HepG2 (cell line): ENCODE results near the gene ADCYAP1R1. TPM values are rescaled to one million over a fixed set of nuclear protein-coding genes. Genes with fewer than 3 reads are reported as not detected.

ENCODE experiments used
- ATAC-seq: fragments of 200-7000 bp; cut with Tn5 transposase; 3 replicates; pipeline ENCODE4 v1.9.1; 2020; ENCODE audit warnings: mild to moderate bottlenecking, moderate library complexity
- BruUV-seq: library from RNA; stranded (reverse); fragments of 400-500 nt; replicated peaks from 2 replicates; lab custom pipeline; 2021; lab: Mats Ljungman, UMichigan
- CTCF ChIA-PET: fragments of 300-600 bp; formaldehyde crosslinking; extraction: SDS; loops from one replicate; lab custom pipeline; 2021; ENCODE audit warnings: low total read pairs, inconsistent platforms, low intra/inter-chr PET ratio; lab: Yijun Ruan, JAX
- POLR2A ChIA-PET: fragments of 350-600 bp; sonication (Branson Sonifier 250); formaldehyde crosslinking; loops from one replicate; lab custom pipeline; 2020; ENCODE audit warnings: antibody characterized with exemption, inconsistent platforms; lab: Yijun Ruan, JAX
- DNase-seq: peaks from one replicate; pipeline ENCODE4 v3.0.0-alpha.2; 2015; ENCODE audit warnings: low spot score
- FAIRE-seq: peaks from 3 replicates; lab custom pipeline; 2011; peaks lifted over from hg19 to GRCh38; lab: Jason Lieb, UNC
- H2AFZ ChIP-seq: one replicate; pipeline ENCODE4 v1.6.1; 2011; ENCODE audit warnings: low read length, inconsistent platforms
- H3K27ac ChIP-seq: fragments of 300-600 bp; 3 replicates; pipeline ENCODE4 v1.8.0; 2011; ENCODE audit warnings: mixed run types, mild to moderate bottlenecking, mixed read lengths, low read length, inconsistent platforms; ENCODE audit not compliant: insufficient read depth; ENCODE audit errors: extremely low read length
- H3K27me3 ChIP-seq, 2 experiments: fragments of 200-600 bp in 1 of 2; 2 replicates in 1 of 2; 3 replicates in 1 of 2; pipeline versions ENCODE4 v1.6.0 to v1.8.0; 2011; ENCODE audit warnings: low read length in 2 of 2, mild to moderate bottlenecking in 2 of 2, moderate library complexity in 2 of 2, inconsistent platforms in 1 of 2; ENCODE audit not compliant: insufficient read depth in 2 of 2, control insufficient read depth in 1 of 2
- H3K36me3 ChIP-seq, 2 experiments: fragments of 200-600 bp in 1 of 2; replicated peaks in 1 of 2; 2 replicates in 1 of 2; 3 replicates in 1 of 2; pipeline versions ENCODE4 v1.5.1 to v1.8.0; 2011; ENCODE audit warnings: low read length in 2 of 2, inconsistent platforms in 1 of 2; ENCODE audit not compliant: insufficient read depth in 2 of 2, control insufficient read depth in 1 of 2
- H3K4me1 ChIP-seq: 2 replicates; pipeline ENCODE4 v1.5.1; 2012; ENCODE audit warnings: low read length, inconsistent platforms; ENCODE audit not compliant: insufficient read depth
- H3K4me2 ChIP-seq: 2 replicates; pipeline ENCODE4 v1.6.0; 2011; ENCODE audit warnings: low read depth, low read length, inconsistent platforms
- H3K4me3 ChIP-seq, 3 experiments: fragments of 200-600 bp in 1 of 3; sonication (generic), shearing (Covaris generic) in 1 of 3; replicated peaks in 1 of 3; 2 replicates each; pipeline ENCODE4 v1.5.1; 2011 to 2016; ENCODE audit warnings: low read length in 3 of 3, inconsistent platforms in 2 of 3, low read depth in 2 of 3, mild to moderate bottlenecking in 2 of 3, control low read depth in 1 of 3, mixed read lengths in 1 of 3; ENCODE audit not compliant: insufficient read depth in 1 of 3
- H3K79me2 ChIP-seq: one replicate; pipeline ENCODE4 v1.6.1; 2011; ENCODE audit warnings: low read length, inconsistent platforms; ENCODE audit not compliant: insufficient read depth
- H3K9ac ChIP-seq: 2 replicates; pipeline ENCODE4 v1.6.0; 2011; ENCODE audit warnings: mild to moderate bottlenecking, low read depth, low read length, inconsistent platforms; ENCODE audit not compliant: insufficient read depth
- H3K9me3 ChIP-seq: 2 replicates; pipeline ENCODE4 v1.5.1; 2012; ENCODE audit warnings: mild to moderate bottlenecking, low read length
- H4K20me1 ChIP-seq: 2 replicates; pipeline ENCODE4 v1.6.0; 2011; ENCODE audit warnings: inconsistent platforms, mild to moderate bottlenecking, low read length, moderate library complexity; ENCODE audit not compliant: insufficient read depth
- AGO2 ChIP-seq: fragments of 200-400 bp; formaldehyde crosslinking; optimal IDR thresholded peaks from 2 replicates; pipeline ENCODE3; 2017; ENCODE audit warnings: mild to moderate bottlenecking, low read depth, low read length, moderate library complexity
- ATF1 ChIP-seq: IDR thresholded peaks from 2 replicates; pipeline ENCODE4 v1.6.1; 2016; ENCODE audit warnings: mild to moderate bottlenecking, control low read depth
- CBX2 ChIP-seq, 2 experiments: fragments of 200-600 bp in 1 of 2; sonication (generic); formaldehyde crosslinking in 1 of 2; IDR thresholded peaks; 2 replicates each; pipeline versions ENCODE4 v1.7.0 to v1.8.1; 2018 to 2022; ENCODE audit warnings: low read depth in 2 of 2, low read length in 1 of 2, mild to moderate bottlenecking in 1 of 2, missing genetic modification reagents in 1 of 2
- EP300 ChIP-seq, 3 experiments: sonication (generic) in 1 of 3; formaldehyde crosslinking in 1 of 3; IDR thresholded peaks; 2 replicates each; pipeline versions ENCODE4 v1.5.1 to v1.6.1; 2011 to 2020; ENCODE audit warnings: low read depth in 2 of 3, low read length in 2 of 3, borderline replicate concordance in 1 of 3, improper control_type of control experiment in 1 of 3, mild to moderate bottlenecking in 1 of 3, missing genetic modification reagents in 1 of 3, moderate library complexity in 1 of 3
- KLF12 ChIP-seq: sonication (generic); formaldehyde crosslinking; IDR thresholded peaks from 2 replicates; pipeline ENCODE4 v1.4.0; 2020; ENCODE audit warnings: missing genetic modification reagents, borderline replicate concordance
- NCOA5 ChIP-seq: sonication (generic); formaldehyde crosslinking; IDR thresholded peaks from 2 replicates; pipeline ENCODE4 v1.4.0; 2020; ENCODE audit warnings: missing genetic modification reagents
- POGZ ChIP-seq: sonication (generic); formaldehyde crosslinking; IDR thresholded peaks from 2 replicates; pipeline ENCODE4 v1.4.0; 2020; ENCODE audit warnings: mild to moderate bottlenecking, missing genetic modification reagents
- RBAK ChIP-seq: sonication (generic); formaldehyde crosslinking; IDR thresholded peaks from 2 replicates; pipeline ENCODE4 v1.5.1; 2020; ENCODE audit warnings: mild to moderate bottlenecking, missing genetic modification reagents
- SNRNP70 ChIP-seq: fragments of 200-400 bp; formaldehyde crosslinking; IDR thresholded peaks from 2 replicates; pipeline ENCODE4 v1.6.1; 2017; ENCODE audit warnings: mild to moderate bottlenecking, low read depth, low read length, moderate library complexity
- ZBTB42 ChIP-seq: sonication (generic); formaldehyde crosslinking; IDR thresholded peaks from 2 replicates; pipeline ENCODE4 v1.5.0; 2020; ENCODE audit warnings: mild to moderate bottlenecking, missing genetic modification reagents
- ZNF232 ChIP-seq: sonication (generic); formaldehyde crosslinking; IDR thresholded peaks from 2 replicates; pipeline ENCODE4 v1.4.0; 2020; ENCODE audit warnings: missing genetic modification reagents, borderline replicate concordance
- ZNF263 ChIP-seq: sonication (generic); formaldehyde crosslinking; IDR thresholded peaks from 2 replicates; pipeline ENCODE4 v1.4.0; 2020; ENCODE audit warnings: missing genetic modification reagents
- ZNF382 ChIP-seq: sonication (generic); formaldehyde crosslinking; IDR thresholded peaks from 2 replicates; pipeline ENCODE4 v1.5.0; 2020; ENCODE audit warnings: missing genetic modification reagents, mild to moderate bottlenecking, borderline replicate concordance
- WGBS: methylation state at CpG from one replicate; pipeline ENCODE4 v1.1.6; 2017; ENCODE audit warnings: low lambda C conversion rate; 5-methylcytosine and 5-hydroxymethylcytosine counted together
- in situ Hi-C: cut with HindIII; loops from 2 replicates; pipeline ENCODE4 v1.10.0; 2017; ENCODE audit warnings: low pct_unique_long_range_greater_than_20kb; ENCODE audit not compliant: extremely low pct_ligation_motif_present
- intact Hi-C: fragments of 100-400 bp; cut with micrococcal nuclease; formaldehyde crosslinking; loops from one replicate; pipeline ENCODE4 v1.10.0; 2022; ENCODE audit not compliant: unreplicated experiment
- polyA plus RNA-seq, 8 experiments: library from polyadenylated mRNA; depleted of rRNA in 3 of 8; stranded (reverse) in 7 of 8; unstranded in 1 of 8; fragments of >200 nt; fragmentation: Illumina TruSeq in 4 of 8; extraction: Trizol in 4 of 8; gene quantifications; 2 replicates each; pipeline versions ENCODE4 v1.2.1 to v1.2.3, GENCODE V29; 2011 to 2016; ENCODE audit warnings: low read depth in 4 of 8, missing spikeins in 1 of 8, mixed read lengths in 1 of 8; ENCODE audit not compliant: insufficient read depth in 1 of 8
- total RNA-seq, 5 experiments: library from RNA; depleted of rRNA; stranded (reverse); fragments of >200 nt; fragmentation: Illumina TruSeq; extraction: Trizol; gene quantifications; 2 replicates each; pipeline ENCODE4 v1.2.3, GENCODE V29; 2016; ENCODE audit warnings: low read depth in 1 of 5
- TF ChIP-seq, protein P1 (sequence below), 2 experiments: sonication (generic) in 1 of 2; formaldehyde crosslinking in 1 of 2; IDR thresholded peaks; 2 replicates each; pipeline versions ENCODE4 v1.4.0 to v1.6.1; 2018 to 2020; ENCODE audit warnings: missing genetic modification reagents in 2 of 2, borderline replicate concordance in 1 of 2, low read depth in 1 of 2, mild to moderate bottlenecking in 1 of 2, missing biosample characterization in 1 of 2
- TF ChIP-seq, protein P2 (sequence below): sonication (generic); formaldehyde crosslinking; IDR thresholded peaks from 2 replicates; pipeline ENCODE4 v1.5.0; 2020; ENCODE audit warnings: mild to moderate bottlenecking, missing genetic modification reagents, borderline replicate concordance

ADCYAP1R1 gene
- total and polyA plus RNA-seq, 2 of the 13 experiments (the other 11 are each of a cell fraction or from before 2014, with no cell fraction given) = not detected

DNA sequence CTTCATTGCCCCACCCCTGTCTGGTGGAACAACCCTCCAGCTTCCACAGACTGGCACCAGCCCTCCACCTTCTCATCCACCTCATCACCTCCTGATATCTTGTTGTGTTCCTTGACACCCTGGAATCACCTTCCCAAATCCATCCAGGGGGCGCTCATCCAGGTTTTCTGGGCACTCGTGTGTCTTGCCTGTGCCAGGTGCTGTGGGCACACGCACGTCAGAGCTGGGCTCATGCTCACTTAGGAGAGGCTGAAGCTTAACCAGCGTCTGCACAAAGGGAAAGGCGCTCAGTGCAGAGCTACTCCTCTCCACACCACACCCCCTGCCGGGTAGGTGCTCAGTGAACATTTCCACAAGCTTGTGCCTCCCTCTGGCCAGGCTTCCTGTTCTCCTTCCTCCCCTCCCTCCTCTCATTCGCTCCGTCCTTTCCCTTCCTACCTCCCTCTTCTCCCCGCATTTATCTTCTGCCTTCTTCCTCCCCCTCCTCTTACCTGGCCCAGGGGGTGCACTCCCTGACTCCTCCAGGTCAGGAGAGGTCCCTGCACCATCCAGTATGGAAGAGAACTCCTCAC is 4.8 kb downstream of the ADCYAP1R1 start:
- WGBS = 3% methylated on average over 6 of the region's 10 CpGs

GRCh38 chr7:31058122-31058521 is 6.0 kb downstream of the ADCYAP1R1 start:
- no peak overlapping the region for H3K4me3 ChIP-seq
- H3K27ac ChIP-seq = no peak overlapping the region
- ChIA-PET CTCF (no interaction called here), POLR2A (no interaction called here)
- no peaks in the 10 kb centered on the region for H4K20me1 ChIP-seq
- peaks cover 0 to 12% of the 10 kb centered on the region in 2 experiments; a peak in 3 of 5 replicates for H3K27me3 ChIP-seq
- no peak overlapping the region for H3K4me2 ChIP-seq
- H2AFZ ChIP-seq = no peak overlapping the region
- DNase-seq (no peak), FAIRE-seq (no peak), ATAC-seq (no peak; the same call in 2 of the 3 replicates)
- H3K4me1 ChIP-seq = no peaks in the 10 kb centered on the region
- no peaks in the 10 kb centered on the region for H3K36me3 ChIP-seq
- intact Hi-C loops (no loop called here), in situ Hi-C loops (no loop called here)
- BruUV-seq = no TSS peak
- no peak overlapping the region for H3K9ac ChIP-seq
- 13% methylated on average over 3 of the region's 7 CpGs for WGBS
- no peaks in the 10 kb centered on the region for H3K9me3 ChIP-seq
- no peaks in the 10 kb centered on the region for H3K79me2 ChIP-seq
- TF ChIP-seq ZNF382 (CRISPR knock-in tag) = no peak
- no peak for TF ChIP-seq POGZ (CRISPR knock-in tag)
- no peak for TF ChIP-seq EP300 (IDR thresholded peaks at IDR 0.05; ENCODE audit: low read depth in 2 of 2, low read length in 2 of 2)
- TF ChIP-seq EP300 (CRISPR knock-in tag; IDR thresholded peaks at IDR 0.05; ENCODE audit: borderline replicate concordance) = no peak
- TF ChIP-seq, protein P1, sequence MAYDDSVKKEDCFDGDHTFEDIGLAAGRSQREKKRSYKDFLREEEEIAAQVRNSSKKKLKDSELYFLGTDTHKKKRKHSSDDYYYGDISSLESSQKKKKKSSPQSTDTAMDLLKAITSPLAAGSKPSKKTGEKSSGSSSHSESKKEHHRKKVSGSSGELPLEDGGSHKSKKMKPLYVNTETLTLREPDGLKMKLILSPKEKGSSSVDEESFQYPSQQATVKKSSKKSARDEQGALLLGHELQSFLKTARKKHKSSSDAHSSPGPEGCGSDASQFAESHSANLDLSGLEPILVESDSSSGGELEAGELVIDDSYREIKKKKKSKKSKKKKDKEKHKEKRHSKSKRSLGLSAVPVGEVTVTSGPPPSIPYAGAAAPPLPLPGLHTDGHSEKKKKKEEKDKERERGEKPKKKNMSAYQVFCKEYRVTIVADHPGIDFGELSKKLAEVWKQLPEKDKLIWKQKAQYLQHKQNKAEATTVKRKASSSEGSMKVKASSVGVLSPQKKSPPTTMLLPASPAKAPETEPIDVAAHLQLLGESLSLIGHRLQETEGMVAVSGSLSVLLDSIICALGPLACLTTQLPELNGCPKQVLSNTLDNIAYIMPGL (CRISPR knock-in tag; IDR thresholded peaks at IDR 0.05; ENCODE audit: borderline replicate concordance in 1 of 2, low read depth in 1 of 2) = no peak
- no peak for TF ChIP-seq KLF12 (CRISPR knock-in tag)
- TF ChIP-seq ZNF232 = no peak
- no peak for TF ChIP-seq RBAK (CRISPR knock-in tag)
- TF ChIP-seq, protein P2, sequence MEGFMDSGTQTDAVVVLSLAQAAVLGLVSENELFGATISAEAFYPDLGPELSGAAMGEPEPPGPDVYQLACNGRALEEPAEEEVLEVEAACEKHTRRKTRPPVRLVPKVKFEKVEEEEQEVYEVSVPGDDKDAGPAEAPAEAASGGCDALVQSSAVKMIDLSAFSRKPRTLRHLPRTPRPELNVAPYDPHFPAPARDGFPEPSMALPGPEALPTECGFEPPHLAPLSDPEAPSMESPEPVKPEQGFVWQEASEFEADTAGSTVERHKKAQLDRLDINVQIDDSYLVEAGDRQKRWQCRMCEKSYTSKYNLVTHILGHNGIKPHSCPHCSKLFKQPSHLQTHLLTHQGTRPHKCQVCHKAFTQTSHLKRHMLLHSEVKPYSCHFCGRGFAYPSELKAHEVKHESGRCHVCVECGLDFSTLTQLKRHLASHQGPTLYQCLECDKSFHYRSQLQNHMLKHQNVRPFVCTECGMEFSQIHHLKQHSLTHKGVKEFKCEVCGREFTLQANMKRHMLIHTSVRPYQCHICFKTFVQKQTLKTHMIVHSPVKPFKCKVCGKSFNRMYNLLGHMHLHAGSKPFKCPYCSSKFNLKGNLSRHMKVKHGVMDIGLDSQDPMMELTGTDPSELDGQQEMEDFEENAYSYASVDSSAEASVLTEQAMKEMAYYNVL (CRISPR knock-in tag) = no peak

More for the DNA sequence above, 4.8 kb downstream of the ADCYAP1R1 start:
- H3K36me3 ChIP-seq = no peaks in the 10 kb centered on the region
- DNase-seq (no peak), FAIRE-seq (no peak), ATAC-seq (no peak)
- POLR2A ChIA-PET = no interaction called here
- H3K9me3 ChIP-seq = no peaks in the 10 kb centered on the region
- H3K4me2 ChIP-seq = no peak overlapping the region
- intact Hi-C loops (no loop called here), in situ Hi-C loops (no loop called here)
- no peaks in the 10 kb centered on the region for H3K4me1 ChIP-seq
- H3K27ac ChIP-seq = no peak overlapping the region
- H3K4me3 ChIP-seq = no peak overlapping the region
- no TSS peak for BruUV-seq
- H3K27me3 ChIP-seq = peaks cover 0 to 13% of the 10 kb centered on the region in 2 experiments; a peak in 3 of 5 replicates
- CTCF ChIA-PET = no interaction called here
- TF ChIP-seq ZBTB42 (CRISPR knock-in tag) (no peak), NCOA5 (CRISPR knock-in tag) (no peak), SNRNP70 (no peak), CBX2 (IDR thresholded peaks at IDR 0.05; ENCODE audit: low read depth, low read length) (no peak), CBX2 (CRISPR knock-in tag; IDR thresholded peaks at IDR 0.05; ENCODE audit: low read depth) (no peak), ZNF263 (CRISPR knock-in tag) (peak; percentile 59; the same call in 1 of the 2 replicates), ATF1 (no peak), AGO2 (no peak)
- H2AFZ ChIP-seq = no peak overlapping the region
- H3K9ac ChIP-seq = no peak overlapping the region
- no peaks in the 10 kb centered on the region for H3K79me2 ChIP-seq
- no peaks in the 10 kb centered on the region for H4K20me1 ChIP-seq
